CD8-positive, alpha-beta memory T cell (primary cell): ENCODE measurements around the gene ARHGAP42. TPM values are rescaled to one million over a fixed set of nuclear protein-coding genes. Genes with fewer than 3 reads are reported as not detected.

Experiments
- CTCF ChIA-PET: fragments of 350-600 bp; sonication (Branson Sonifier 250); formaldehyde crosslinking; loops from one replicate; lab custom pipeline; 2021; ENCODE audit warnings: antibody characterized with exemption; lab: Charles Lee
- POLR2A ChIA-PET: fragments of 350-600 bp; sonication (Branson Sonifier 250); formaldehyde crosslinking; loops from one replicate; lab custom pipeline; 2021; ENCODE audit warnings: antibody characterized with exemption; lab: Charles Lee
- DNase-seq, 5 donors: peaks; one replicate each; pipeline versions ENCODE4 v3.0.0 to v3.0.0-alpha.2; 2020 to 2022; ENCODE audit warnings: mixed read lengths in 1 of 5
- H3K27ac ChIP-seq: one replicate; pipeline ENCODE4 v1.7.0; 2013; ENCODE audit warnings: low read depth, mild to moderate bottlenecking, low read length, moderate library complexity
- H3K27me3 ChIP-seq: 2 replicates; pipeline ENCODE4 v1.7.0; 2013; ENCODE audit warnings: low read length, mild to moderate bottlenecking; ENCODE audit not compliant: insufficient read depth, poor library complexity, severe bottlenecking
- H3K36me3 ChIP-seq: 2 replicates; pipeline ENCODE4 v1.7.0; 2013; ENCODE audit warnings: mild to moderate bottlenecking, low read length, moderate library complexity; ENCODE audit not compliant: insufficient read depth
- H3K4me1 ChIP-seq: 2 replicates; pipeline ENCODE4 v1.7.0; 2013; ENCODE audit warnings: mild to moderate bottlenecking, low read length, moderate library complexity; ENCODE audit not compliant: insufficient read depth
- H3K4me3 ChIP-seq: 2 replicates; pipeline ENCODE4 v1.7.0; 2013; ENCODE audit warnings: mild to moderate bottlenecking, low read length
- H3K9me3 ChIP-seq: 2 replicates; pipeline ENCODE4 v1.7.0; 2013; ENCODE audit warnings: mild to moderate bottlenecking, low read length
- H3K27ac Mint-ChIP-seq, 8 donors: one replicate each; pipeline ENCODE4 v1.8.0; 2020 to 2021; ENCODE audit warnings: mixed read lengths in 8 of 8, mild to moderate bottlenecking in 6 of 8, inconsistent platforms in 3 of 8, moderate library complexity in 3 of 8
- H3K27me3 Mint-ChIP-seq, 2 donors: one replicate each; pipeline ENCODE4 v1.8.0; 2020 to 2021; ENCODE audit warnings: mixed read lengths in 2 of 2, mild to moderate bottlenecking in 1 of 2, moderate library complexity in 1 of 2
- H3K36me3 Mint-ChIP-seq, 3 donors: one replicate each; pipeline ENCODE4 v1.8.0; 2020 to 2021; ENCODE audit warnings: mixed read lengths in 3 of 3, inconsistent platforms in 1 of 3, mild to moderate bottlenecking in 1 of 3
- H3K4me1 Mint-ChIP-seq, 3 donors: one replicate each; pipeline ENCODE4 v1.8.0; 2020 to 2021; ENCODE audit warnings: mixed read lengths in 3 of 3, inconsistent platforms in 1 of 3, mild to moderate bottlenecking in 1 of 3
- H3K4me3 Mint-ChIP-seq, 7 donors: one replicate each; pipeline ENCODE4 v1.8.0; 2020 to 2021; ENCODE audit warnings: mixed read lengths in 7 of 7, mild to moderate bottlenecking in 6 of 7, moderate library complexity in 4 of 7, inconsistent platforms in 2 of 7
- H3K9me3 Mint-ChIP-seq, 5 donors: one replicate each; pipeline ENCODE4 v1.8.0; 2020 to 2022; ENCODE audit warnings: mixed read lengths in 5 of 5, mild to moderate bottlenecking in 3 of 5, moderate library complexity in 2 of 5, inconsistent platforms in 1 of 5
- polyA plus RNA-seq: library from polyadenylated mRNA; unstranded; fragments of 300-500 nt; fragmentation: Illumina TruSeq; gene quantifications from one replicate; pipeline ENCODE4 v1.2.3, GENCODE V29; 2021
- total RNA-seq, 2 experiments: library from RNA; stranded (reverse); gene quantifications; one replicate each; pipeline ENCODE4 v1.2.3, GENCODE V29; 2021

The ARHGAP42 gene
- total and polyA plus RNA-seq, 3 experiments from 2014 or later = 0.07 to 0.18 (median 0.09) TPM

GRCh38 chr11:100830274-100830673, 143.2 kb downstream of the ARHGAP42 start:
- no peaks in the 10 kb centered on the region for H3K36me3 ChIP-seq
- no peak for DNase-seq
- Mint-ChIP-seq H3K4me1 (no peaks in the 10 kb centered on the region), H3K9me3 (peaks cover 4 to 11% (median 7%) of the 10 kb centered on the region in 5 donors), H3K36me3 (no peaks in the 10 kb centered on the region), H3K4me3 (no peak overlapping the region), H3K27ac (no peak overlapping the region), H3K27me3 (peaks cover 0 to 2% of the 10 kb centered on the region in 2 donors)
- no peaks in the 10 kb centered on the region for H3K27me3 ChIP-seq
- no peaks in the 10 kb centered on the region for H3K9me3 ChIP-seq
- no peaks in the 10 kb centered on the region for H3K4me1 ChIP-seq
- POLR2A ChIA-PET = no interaction called here
- no peak overlapping the region for H3K27ac ChIP-seq
- CTCF ChIA-PET = no interaction called here
- H3K4me3 ChIP-seq = no peak overlapping the region

- H3K27ac ChIP-seq = no peak overlapping the region
- no peak for DNase-seq
- Mint-ChIP-seq H3K27me3 (peaks cover 0 to 2% of the 10 kb centered on the region in 2 donors), H3K27ac (no peak overlapping the region), H3K9me3 (peaks cover 4 to 11% (median 7%) of the 10 kb centered on the region in 5 donors), H3K4me3 (no peak overlapping the region), H3K4me1 (no peaks in the 10 kb centered on the region), H3K36me3 (no peaks in the 10 kb centered on the region)
- H3K36me3 ChIP-seq = no peaks in the 10 kb centered on the region
- no peaks in the 10 kb centered on the region for H3K27me3 ChIP-seq
- no peaks in the 10 kb centered on the region for H3K4me1 ChIP-seq
- no peak overlapping the region for H3K4me3 ChIP-seq
- no peaks in the 10 kb centered on the region for H3K9me3 ChIP-seq
- POLR2A ChIA-PET = no interaction called here
- CTCF ChIA-PET = interaction anchor here (0.6 kb wide), 1 partner anchor 10 kb away, joined by 4 read pairs; no protein-coding TSS in a partner anchor
Observed at GRCh38 chr11:100830978-100831732, 144.1 kb downstream of the ARHGAP42 start.

- H3K27me3 Mint-ChIP-seq = no peaks in the 10 kb centered on the region
- H3K27ac Mint-ChIP-seq = no peak overlapping the region
- no peak overlapping the region for H3K4me3 ChIP-seq
- no peaks in the 10 kb centered on the region for H3K4me1 Mint-ChIP-seq
- DNase-seq = no peak
- H3K36me3 Mint-ChIP-seq = no peaks in the 10 kb centered on the region
- CTCF ChIA-PET = no interaction called here
- H3K4me3 Mint-ChIP-seq = no peak overlapping the region
- H3K27me3 ChIP-seq = no peaks in the 10 kb centered on the region
- no peaks in the 10 kb centered on the region for H3K36me3 ChIP-seq
- H3K27ac ChIP-seq = no peak overlapping the region
- POLR2A ChIA-PET = no interaction called here
- H3K9me3 ChIP-seq = no peaks in the 10 kb centered on the region
- peaks cover 1 to 13% (median 7%) of the 10 kb centered on the region in 5 donors for H3K9me3 Mint-ChIP-seq
- H3K4me1 ChIP-seq = no peaks in the 10 kb centered on the region
Observed at GRCh38 chr11:100831929-100832494, 144.9 kb downstream of the ARHGAP42 start.

GRCh38 chr11:100832829-100833228, 145.7 kb downstream of the ARHGAP42 start:
- H3K27ac Mint-ChIP-seq = no peak overlapping the region
- no peaks in the 10 kb centered on the region for H3K4me1 Mint-ChIP-seq
- Histone ChIP-seq H3K9me3 (no peaks in the 10 kb centered on the region), H3K4me3 (no peak overlapping the region), H3K36me3 (no peaks in the 10 kb centered on the region), H3K27me3 (no peaks in the 10 kb centered on the region), H3K27ac (no peak overlapping the region), H3K4me1 (no peaks in the 10 kb centered on the region)
- ChIA-PET POLR2A (no interaction called here), CTCF (no interaction called here)
- H3K27me3 Mint-ChIP-seq = no peaks in the 10 kb centered on the region
- no peaks in the 10 kb centered on the region for H3K36me3 Mint-ChIP-seq
- H3K9me3 Mint-ChIP-seq = peaks cover 4 to 17% (median 10%) of the 10 kb centered on the region in 5 donors
- DNase-seq = no peak
- no peak overlapping the region for H3K4me3 Mint-ChIP-seq

- Mint-ChIP-seq H3K27ac (no peak overlapping the region), H3K27me3 (no peaks in the 10 kb centered on the region), H3K4me1 (no peaks in the 10 kb centered on the region), H3K36me3 (no peaks in the 10 kb centered on the region), H3K9me3 (peaks cover 4 to 17% (median 8%) of the 10 kb centered on the region in 5 donors), H3K4me3 (no peak overlapping the region)
- CTCF ChIA-PET = no interaction called here
- Histone ChIP-seq H3K27me3 (no peaks in the 10 kb centered on the region), H3K4me1 (no peaks in the 10 kb centered on the region), H3K4me3 (no peak overlapping the region), H3K9me3 (no peaks in the 10 kb centered on the region), H3K36me3 (no peaks in the 10 kb centered on the region), H3K27ac (no peak overlapping the region)
- DNase-seq = no peak
- POLR2A ChIA-PET = no interaction called here
Observed at GRCh38 chr11:100833276-100833675, 146.2 kb downstream of the ARHGAP42 start.

- POLR2A ChIA-PET = no interaction called here
- CTCF ChIA-PET = no interaction called here
- Mint-ChIP-seq H3K36me3 (no peaks in the 10 kb centered on the region), H3K4me3 (no peak overlapping the region), H3K4me1 (no peaks in the 10 kb centered on the region), H3K9me3 (peaks cover 4 to 18% (median 10%) of the 10 kb centered on the region in 5 donors), H3K27ac (no peak overlapping the region), H3K27me3 (no peaks in the 10 kb centered on the region)
- DNase-seq = no peak
- H3K4me3 ChIP-seq = no peak overlapping the region
- no peak overlapping the region for H3K27ac ChIP-seq
- H3K36me3 ChIP-seq = no peaks in the 10 kb centered on the region
- H3K27me3 ChIP-seq = no peaks in the 10 kb centered on the region
- no peaks in the 10 kb centered on the region for H3K9me3 ChIP-seq
- no peaks in the 10 kb centered on the region for H3K4me1 ChIP-seq
Observed at GRCh38 chr11:100835854-100836253, 148.8 kb downstream of the ARHGAP42 start.

GRCh38 chr11:100837311-100837710, 150.2 kb downstream of the ARHGAP42 start:
- no peaks in the 10 kb centered on the region for H3K9me3 ChIP-seq
- no peak overlapping the region for H3K4me3 Mint-ChIP-seq
- CTCF ChIA-PET = no interaction called here
- no peaks in the 10 kb centered on the region for H3K36me3 ChIP-seq
- H3K4me3 ChIP-seq = no peak overlapping the region
- peaks cover 2 to 26% (median 8%) of the 10 kb centered on the region in 5 donors for H3K9me3 Mint-ChIP-seq
- no peaks in the 10 kb centered on the region for H3K36me3 Mint-ChIP-seq
- no peaks in the 10 kb centered on the region for H3K27me3 ChIP-seq
- DNase-seq = no peak
- no peak overlapping the region for H3K27ac Mint-ChIP-seq
- H3K4me1 ChIP-seq = no peaks in the 10 kb centered on the region
- no peak overlapping the region for H3K27ac ChIP-seq
- POLR2A ChIA-PET = no interaction called here
- no peaks in the 10 kb centered on the region for H3K4me1 Mint-ChIP-seq
- no peaks in the 10 kb centered on the region for H3K27me3 Mint-ChIP-seq

- no peaks in the 10 kb centered on the region for H3K36me3 Mint-ChIP-seq
- H3K27ac Mint-ChIP-seq = no peak overlapping the region
- ChIA-PET POLR2A (no interaction called here), CTCF (no interaction called here)
- Histone ChIP-seq H3K9me3 (no peaks in the 10 kb centered on the region), H3K27ac (no peak overlapping the region), H3K4me3 (no peak overlapping the region), H3K36me3 (no peaks in the 10 kb centered on the region), H3K4me1 (no peaks in the 10 kb centered on the region), H3K27me3 (no peaks in the 10 kb centered on the region)
- H3K9me3 Mint-ChIP-seq = peaks cover 2 to 28% (median 6%) of the 10 kb centered on the region in 5 donors
- H3K4me1 Mint-ChIP-seq = no peaks in the 10 kb centered on the region
- no peak for DNase-seq
- no peak overlapping the region for H3K4me3 Mint-ChIP-seq
- no peaks in the 10 kb centered on the region for H3K27me3 Mint-ChIP-seq
Observed at GRCh38 chr11:100841711-100842407, 154.8 kb downstream of the ARHGAP42 start.
